NB4 (cell line): Measurements from ENCODE around the gene MDN1.

Experiments used
- CTCF ChIP-seq: IDR thresholded peaks from one replicate; pipeline ENCODE4 v1.5.1; 2012; ENCODE audit warnings: low read depth, low read length
- MAX ChIP-seq: IDR thresholded peaks from 2 replicates; pipeline ENCODE4 v1.6.1; 2011; ENCODE audit warnings: low read depth, low read length
- MYC ChIP-seq: IDR thresholded peaks from 2 replicates; pipeline ENCODE4 v1.6.1; 2011; ENCODE audit warnings: low read depth, low read length
- POLR2A ChIP-seq: IDR thresholded peaks from 2 replicates; pipeline ENCODE4 v1.6.1; 2011; ENCODE audit warnings: mild to moderate bottlenecking; ENCODE audit not compliant: insufficient read length; ENCODE audit errors: extremely low read depth

- TF ChIP-seq CTCF (no peak), POLR2A (peak; percentile 83), MAX (peak; percentile 98), MYC (peak; percentile 100)
Observed at GRCh38 chr6:89819336-89820130, at the start of gene MDN1.
